ENCODE results near the gene NDUFB7. TPM values are rescaled to one million over a fixed set of nuclear protein-coding genes. Genes with fewer than 3 reads are reported as not detected.
"Not testable (repeated sequence)": the region's sequence is repeated elsewhere in the genome, so short reads cannot be mapped to it uniquely, and the experiment has no call there.

The NDUFB7 gene
- total RNA-seq: 612 TPM

GRCh38 chr19:14571695-14572490 is at the start of gene NDUFB7:
Gene NDUFB7, minus strand, starts transcription at chr19:14572066. Its CDS starts 66 bp downstream, at chr19:14572000.
- peak; percentile 55 to 92 (median 91) for TF ChIP-seq CTCF (IDR thresholded peaks at IDR 0.05)
- intact Hi-C loops (cut with DNase I): loop anchor here (1.0 to 5.0 kb wide), 3 partner anchors 16 to 315 kb away; partner anchors contain the start of gene OR7A17
- Histone ChIP-seq H3K36me3 (peaks cover 0 to 4% of the 10 kb centered on the region in 2 donors), H3K9me3 (no peaks in the 10 kb centered on the region), H3K4me1 (peaks cover 0 to 15% of the 10 kb centered on the region in 2 donors), H3K27me3 (no peaks in the 10 kb centered on the region), H3K27ac (peak within 1 kb of the TSS; percentile 47 to 48), H3K4me3 (peak within 1 kb of the TSS; percentile 94 to 99)
- peak; percentile 79 to 97 for DNase-seq (ENCODE audit: low spot score in 2 of 2)

GRCh38 chr19:14619404-14619803 is 47.5 kb upstream of the NDUFB7 start:
- Histone ChIP-seq H3K9me3 (peaks cover 4 to 6% of the 10 kb centered on the region in 2 donors), H3K27me3 (no peaks in the 10 kb centered on the region), H3K27ac (no peak overlapping the region), H3K4me3 (no peak overlapping the region), H3K4me1 (no peaks in the 10 kb centered on the region), H3K36me3 (no peaks in the 10 kb centered on the region)
- no peak for TF ChIP-seq CTCF (IDR thresholded peaks at IDR 0.05)
- intact Hi-C loops (cut with DNase I): no loop called here
- DNase-seq (ENCODE audit: low spot score in 2 of 2): no peak

GRCh38 chr19:14616407-14616806 is 44.5 kb upstream of the NDUFB7 start:
- Histone ChIP-seq H3K4me3 (no peak overlapping the region), H3K27ac (no peak overlapping the region), H3K9me3 (peaks cover 4 to 6% of the 10 kb centered on the region in 2 donors), H3K36me3 (no peaks in the 10 kb centered on the region), H3K27me3 (no peaks in the 10 kb centered on the region), H3K4me1 (no peaks in the 10 kb centered on the region)
- intact Hi-C loops (cut with DNase I): no loop called here
- no peak for TF ChIP-seq CTCF (IDR thresholded peaks at IDR 0.05)
- no peak for DNase-seq (ENCODE audit: low spot score in 2 of 2)

- H3K4me3 ChIP-seq: no peak overlapping the region
- H3K9me3 ChIP-seq: peaks cover 4 to 6% of the 10 kb centered on the region in 2 donors
- H3K4me1 ChIP-seq: no peaks in the 10 kb centered on the region
- no peaks in the 10 kb centered on the region for H3K27me3 ChIP-seq
- TF ChIP-seq CTCF (IDR thresholded peaks at IDR 0.05): no peak
- DNase-seq (ENCODE audit: low spot score in 2 of 2): no peak
- H3K36me3 ChIP-seq: no peaks in the 10 kb centered on the region
- intact Hi-C loops (cut with DNase I): no loop called here
- no peak overlapping the region for H3K27ac ChIP-seq
These were observed 43.8 kb upstream of the NDUFB7 start for GRCh38 chr19:14615623-14616022.

GRCh38 chr19:14614099-14614412 is 42.2 kb upstream of the NDUFB7 start:
- no peaks in the 10 kb centered on the region for H3K27me3 ChIP-seq
- no peak for DNase-seq (ENCODE audit: low spot score in 2 of 2)
- no peaks in the 10 kb centered on the region for H3K4me1 ChIP-seq
- no peak overlapping the region for H3K4me3 ChIP-seq
- intact Hi-C loops (cut with DNase I): no loop called here
- no peak for TF ChIP-seq CTCF (IDR thresholded peaks at IDR 0.05)
- peaks cover 0 to 4% of the 10 kb centered on the region in 2 donors for H3K9me3 ChIP-seq
- no peaks in the 10 kb centered on the region for H3K36me3 ChIP-seq
- no peak overlapping the region for H3K27ac ChIP-seq

- H3K27me3 ChIP-seq; DNase-seq (ENCODE audit: low spot score in 2 of 2); H3K9me3 ChIP-seq; intact Hi-C loops (cut with DNase I); H3K27ac ChIP-seq; H3K4me3 ChIP-seq; H3K36me3 ChIP-seq; H3K4me1 ChIP-seq: not testable (repeated sequence)
These were observed 41.7 kb upstream of the NDUFB7 start for GRCh38 chr19:14613399-14614098.

Data from ascending aorta (tissue), 2 donors.